ENCODE measurements around the gene ANKRD11.
"Not testable (repeated sequence)": the region's sequence is repeated elsewhere in the genome, so short reads cannot be mapped to it uniquely, and the experiment has no call there.

The ANKRD11 gene

GRCh38 chr16:89248196-89248982 lies 242.0 kb downstream of the ANKRD11 start:
- no peak for DNase-seq (ENCODE audit: low read depth in 1 of 2, low spot score in 1 of 2)

- not testable (repeated sequence) for DNase-seq (ENCODE audit: low read depth in 1 of 2, low spot score in 1 of 2)
Observed at GRCh38 chr16:89247734-89248075, 242.7 kb downstream of the ANKRD11 start.

- DNase-seq (ENCODE audit: low read depth in 1 of 2, low spot score in 1 of 2): peak; percentile 94 to 99
Observed at GRCh38 chr16:89246903-89247733, 243.2 kb downstream of the ANKRD11 start.

GRCh38 chr16:89246383-89246902 lies 243.9 kb downstream of the ANKRD11 start:
- no peak for DNase-seq (ENCODE audit: low read depth in 1 of 2, low spot score in 1 of 2)

GRCh38 chr16:89244754-89245153 lies 245.6 kb downstream of the ANKRD11 start:
- no peak for DNase-seq (ENCODE audit: low read depth in 1 of 2, low spot score in 1 of 2)

GRCh38 chr16:89244264-89244663 lies 246.1 kb downstream of the ANKRD11 start:
- DNase-seq (ENCODE audit: low read depth in 1 of 2, low spot score in 1 of 2): not testable (repeated sequence)

- no peak for DNase-seq (ENCODE audit: low read depth in 1 of 2, low spot score in 1 of 2)
Observed at GRCh38 chr16:89243664-89244063, 246.7 kb downstream of the ANKRD11 start.

GRCh38 chr16:89242795-89243200 lies 247.6 kb downstream of the ANKRD11 start:
- DNase-seq (ENCODE audit: low read depth in 1 of 2, low spot score in 1 of 2): no peak

GRCh38 chr16:89241187-89242007 lies 249.0 kb downstream of the ANKRD11 start:
- peak; percentile 67 for DNase-seq (ENCODE audit: low read depth in 1 of 2, low spot score in 1 of 2)

- no peak for DNase-seq (ENCODE audit: low read depth in 1 of 2, low spot score in 1 of 2)
Observed at GRCh38 chr16:89237733-89238132, 252.6 kb downstream of the ANKRD11 start.

- DNase-seq (ENCODE audit: low read depth in 1 of 2, low spot score in 1 of 2): no peak
Observed at GRCh38 chr16:89233678-89234490, 256.5 kb downstream of the ANKRD11 start.

- no peak for DNase-seq (ENCODE audit: low read depth in 1 of 2, low spot score in 1 of 2)
Observed at GRCh38 chr16:89232107-89232506, 258.3 kb downstream of the ANKRD11 start.

- DNase-seq (ENCODE audit: low read depth in 1 of 2, low spot score in 1 of 2): no peak
Observed at GRCh38 chr16:89230255-89230654, 260.1 kb downstream of the ANKRD11 start.

- DNase-seq (ENCODE audit: low read depth in 1 of 2, low spot score in 1 of 2): no peak
Observed at GRCh38 chr16:89224665-89225064, 265.7 kb downstream of the ANKRD11 start.

- DNase-seq (ENCODE audit: low read depth in 1 of 2, low spot score in 1 of 2): no peak
Observed at GRCh38 chr16:89222931-89223330, 267.4 kb downstream of the ANKRD11 start.

- no peak for DNase-seq (ENCODE audit: low read depth in 1 of 2, low spot score in 1 of 2)
Observed at GRCh38 chr16:89221604-89222003, 268.8 kb downstream of the ANKRD11 start.

GRCh38 chr16:89219365-89219764 lies 271.0 kb downstream of the ANKRD11 start:
- no peak for DNase-seq (ENCODE audit: low read depth in 1 of 2, low spot score in 1 of 2)
